NCI-H187 treated with DMSO at 0.1 percent for 48 hours (cell line): ENCODE data around the gene C2CD4C.
"Not testable (repeated sequence)": the region's sequence is repeated elsewhere in the genome, so short reads cannot be mapped to it uniquely, and the experiment has no call there.

Experiments used
- DNase-seq: peaks from one replicate; lab custom pipeline; 2025; lab: John Stamatoyannopoulos, UW

The C2CD4C gene

GRCh38 chr19:413756-414420, 4.9 kb upstream of the C2CD4C start:
- DNase-seq, result no peak

GRCh38 chr19:412356-413355, 3.7 kb upstream of the C2CD4C start:
- no peak for DNase-seq

- no peak for DNase-seq
Measured at GRCh38 chr19:411723-412355, 2.9 kb upstream of the C2CD4C start.

- DNase-seq, result not testable (repeated sequence)
Measured at GRCh38 chr19:411121-411722, 2.3 kb upstream of the C2CD4C start.

GRCh38 chr19:410243-410781, 1.4 kb upstream of the C2CD4C start:
- DNase-seq, result no peak

GRCh38 chr19:409516-410242, 732 bp upstream of the C2CD4C start:
- DNase-seq, result no peak

GRCh38 chr19:408441-408901, 476 bp downstream of the C2CD4C start:
- no peak for DNase-seq

GRCh38 chr19:407511-408440, 1.2 kb downstream of the C2CD4C start:
- DNase-seq, result no peak

- no peak for DNase-seq
Measured at GRCh38 chr19:406971-407510, 1.9 kb downstream of the C2CD4C start.

- DNase-seq, result no peak
Measured at GRCh38 chr19:406135-406781, 2.7 kb downstream of the C2CD4C start.

GRCh38 chr19:405121-405965, 3.6 kb downstream of the C2CD4C start:
- DNase-seq, result no peak

- DNase-seq, result no peak
Measured at GRCh38 chr19:403221-404027, 5.5 kb downstream of the C2CD4C start.

- DNase-seq, result no peak
Measured at GRCh38 chr19:402786-403185, 6.2 kb downstream of the C2CD4C start.

GRCh38 chr19:401866-402511, 7.0 kb downstream of the C2CD4C start:
- DNase-seq, result no peak

- DNase-seq, result no peak
Measured at GRCh38 chr19:400976-401865, 7.7 kb downstream of the C2CD4C start.

GRCh38 chr19:399370-399769, 9.6 kb downstream of the C2CD4C start:
- DNase-seq, result no peak
